ENCODE measurements around the gene PANX1.
A peak's percentile ranks its signal among the peaks of the same experiment; 100 is the strongest.
"Not testable (repeated sequence)": the region's sequence is repeated elsewhere in the genome, so short reads cannot be mapped to it uniquely, and the experiment has no call there.

Gene PANX1

DNA sequence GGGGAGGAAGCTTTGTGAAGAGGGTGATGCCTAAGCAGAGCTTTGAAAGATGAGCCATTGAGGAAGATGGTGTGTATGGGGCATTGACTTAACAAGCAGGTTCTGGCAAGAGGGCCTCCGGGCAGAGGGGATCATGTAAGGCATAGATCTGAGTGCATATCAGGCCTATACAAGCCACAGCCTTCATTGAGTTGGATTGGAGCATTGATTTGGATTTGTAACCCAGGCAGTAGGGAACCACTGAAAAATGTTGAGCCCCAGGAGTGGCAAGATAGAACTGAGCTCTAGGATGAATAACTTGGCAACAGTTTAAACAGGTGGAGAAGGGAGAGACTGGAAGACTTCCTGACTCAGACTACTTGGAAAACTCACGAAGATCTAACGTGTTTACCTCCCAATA lies 21.4 kb downstream of the PANX1 start:
- DNase-seq (ENCODE audit: low read depth in 2 of 2), result no peak

DNA sequence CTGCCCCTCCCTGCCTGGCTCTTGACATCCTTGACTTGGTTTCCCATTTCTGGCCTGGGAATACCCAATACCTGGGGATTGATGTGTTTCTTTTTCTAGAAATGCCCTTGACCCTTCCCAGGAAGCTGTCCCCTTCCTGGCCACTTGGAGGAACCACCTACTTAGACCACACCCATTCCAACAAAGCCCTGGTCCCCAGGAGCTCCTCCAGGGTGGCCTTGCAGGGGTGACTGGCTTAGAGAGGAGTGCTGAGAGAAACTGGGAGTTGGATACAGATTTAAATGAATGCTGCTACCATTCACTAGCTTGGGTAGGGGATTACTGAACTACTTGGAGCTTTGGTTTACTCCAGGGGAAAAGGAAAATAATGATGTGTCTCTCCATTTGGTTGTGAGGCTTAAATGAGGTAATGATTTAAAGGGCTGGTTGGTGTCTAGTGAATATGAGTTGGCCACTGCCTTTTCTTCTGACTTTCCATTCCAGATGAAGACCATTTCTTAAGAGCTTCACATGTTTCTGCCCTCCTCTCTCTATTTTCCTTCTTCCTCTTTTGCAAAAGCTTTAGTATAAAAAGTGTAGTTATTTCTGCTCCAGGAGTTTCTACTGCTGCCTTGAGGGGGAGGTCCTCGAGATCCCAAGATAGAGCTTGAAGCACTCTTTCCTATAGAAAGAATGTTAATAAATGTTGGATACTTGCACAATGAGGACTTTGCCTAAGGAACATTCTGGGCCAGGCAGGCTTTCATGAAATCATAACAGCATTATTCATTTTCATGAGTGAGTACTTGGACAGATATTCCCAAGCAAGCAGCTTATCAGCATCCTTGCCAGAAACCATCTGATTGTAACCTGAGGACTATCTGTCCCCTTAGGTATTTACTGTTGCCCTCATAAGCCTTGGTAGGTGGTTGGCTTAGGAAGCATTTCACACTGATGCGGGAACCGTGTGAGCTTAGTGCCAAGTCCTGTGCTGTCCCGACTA lies 22.4 kb downstream of the PANX1 start:
- no peak for DNase-seq (ENCODE audit: low read depth in 2 of 2)

DNA sequence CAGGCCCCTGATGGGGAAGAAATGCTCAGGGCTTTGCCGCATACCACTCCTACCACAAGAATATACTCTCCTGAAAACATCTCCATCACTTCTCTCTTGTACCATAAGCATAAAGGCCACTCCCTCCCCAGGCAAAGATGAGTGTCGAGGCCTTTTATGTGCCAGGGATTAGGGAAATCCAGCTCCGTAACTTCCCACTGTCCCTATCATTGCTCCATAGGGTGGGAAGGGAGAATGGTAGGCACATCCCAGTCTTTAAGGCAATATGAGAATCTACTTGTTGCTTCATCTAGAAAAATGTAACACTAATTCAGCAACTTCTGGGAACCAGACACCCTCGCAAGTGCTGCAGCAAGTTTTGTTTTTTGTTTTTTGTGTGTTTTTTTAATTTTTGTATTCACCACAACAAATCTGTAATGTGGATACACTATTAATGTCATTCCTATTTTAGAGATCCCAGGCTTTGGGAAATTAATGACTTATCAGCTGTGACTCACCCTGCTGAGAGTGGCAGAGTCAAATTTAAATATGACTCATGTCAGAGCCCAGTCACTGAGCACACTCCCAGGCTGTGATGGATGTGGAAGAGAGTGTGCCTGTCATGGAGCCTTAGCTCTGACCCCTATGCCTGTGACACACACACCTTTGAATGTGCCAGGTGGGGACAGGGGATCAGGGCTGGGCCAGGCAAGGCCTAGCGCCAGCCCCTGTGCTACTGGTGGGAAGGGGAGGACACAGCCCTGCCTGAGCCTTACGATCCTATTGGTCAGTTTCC lies 23.4 kb downstream of the PANX1 start:
- DNase-seq (ENCODE audit: low read depth in 2 of 2), result no peak

DNA sequence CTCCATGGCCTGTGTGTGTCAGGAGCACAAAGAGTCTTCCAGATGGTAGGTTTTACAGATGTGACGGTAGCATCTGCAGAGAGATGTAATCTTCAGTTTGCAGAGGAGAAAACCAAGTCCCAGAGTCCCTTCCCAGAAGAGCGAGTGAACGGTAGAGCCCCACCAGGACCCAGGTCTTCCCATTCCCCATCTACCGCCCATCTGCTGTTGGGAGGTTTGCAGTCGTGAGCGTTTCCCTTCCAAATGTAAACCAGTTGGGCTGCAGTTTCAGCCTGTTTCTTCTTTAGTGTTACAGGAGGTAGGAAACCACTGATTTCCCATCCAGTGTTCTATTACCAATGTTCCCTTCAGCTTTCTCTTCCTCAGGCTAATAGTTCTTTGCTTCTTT lies 24.0 kb downstream of the PANX1 start:
- no peak for DNase-seq (ENCODE audit: low read depth in 2 of 2)

DNA sequence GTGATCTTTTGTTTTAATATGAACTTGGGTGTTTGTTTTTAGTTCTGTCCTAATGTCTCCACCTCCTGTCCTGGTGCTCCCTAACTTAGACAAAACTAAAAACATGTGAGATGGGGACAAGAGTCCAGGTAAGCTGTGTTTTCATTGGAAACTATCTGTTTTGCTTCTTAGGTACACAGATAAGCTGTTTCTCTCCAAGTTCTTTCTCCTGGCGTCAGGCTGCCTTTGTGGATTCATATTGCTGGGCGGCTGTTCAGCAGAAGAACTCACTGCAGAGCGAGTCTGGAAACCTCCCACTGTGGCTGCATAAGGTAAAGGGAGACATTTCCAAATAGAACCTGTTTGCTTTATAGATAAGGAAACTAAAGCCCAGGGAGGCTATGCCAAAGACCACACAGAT lies 24.7 kb downstream of the PANX1 start:
- DNase-seq (ENCODE audit: low read depth in 2 of 2), result no peak

DNA sequence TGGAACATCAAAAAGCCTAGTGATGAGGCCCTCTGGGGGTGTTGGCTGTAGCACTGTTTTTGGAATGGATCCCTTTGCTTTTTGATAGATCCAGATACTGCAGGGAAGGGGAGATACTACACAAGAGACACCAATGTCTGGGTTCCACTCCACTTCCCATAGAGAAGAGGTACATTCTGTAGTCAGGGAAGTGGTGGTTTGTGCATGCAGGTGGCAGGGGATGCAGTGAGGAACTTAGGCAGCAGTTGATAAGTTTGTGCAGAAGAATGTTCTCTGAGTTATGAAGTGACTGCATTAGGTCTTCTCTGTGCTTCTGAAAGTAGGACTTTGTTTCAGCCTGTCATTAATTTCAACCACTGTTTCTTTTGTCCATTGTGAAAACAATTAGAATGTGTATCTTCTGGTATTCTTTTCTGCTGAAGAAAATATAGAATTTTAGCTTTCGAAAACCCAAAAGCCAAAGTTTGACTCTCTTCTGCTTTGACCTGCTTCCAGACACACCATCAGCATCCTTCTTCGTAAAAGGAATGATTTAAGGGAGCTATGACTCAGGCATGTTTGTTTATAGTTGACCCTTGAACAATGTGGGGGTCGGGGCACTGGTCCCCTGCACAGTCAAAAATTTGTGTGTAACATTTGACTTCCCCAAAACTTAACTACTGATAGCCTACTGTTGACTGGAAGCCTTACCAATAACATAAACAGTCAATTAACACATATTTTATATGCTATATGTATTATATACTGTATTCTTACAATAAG lies 25.6 kb downstream of the PANX1 start:
- no peak for DNase-seq (ENCODE audit: low read depth in 2 of 2)

DNA sequence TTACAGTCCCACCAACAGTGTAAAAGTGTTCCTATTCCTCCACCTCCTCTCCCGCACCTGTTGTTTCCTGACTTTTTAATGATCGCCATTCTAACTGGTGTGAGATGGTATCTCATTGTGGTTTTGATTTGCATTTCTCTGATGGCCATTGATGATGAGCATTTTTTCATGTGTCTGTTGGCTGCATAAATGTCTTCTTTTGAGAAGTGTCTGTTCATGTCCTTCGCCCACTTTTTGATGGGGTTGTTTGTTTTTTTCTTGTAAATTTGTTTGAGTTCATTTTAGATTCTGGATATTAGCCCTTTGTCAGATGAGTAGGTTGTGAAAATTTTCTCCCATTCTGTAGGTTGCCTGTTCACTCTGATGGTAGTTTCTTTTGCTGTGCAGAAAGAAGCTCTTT lies 28.7 kb downstream of the PANX1 start:
- not testable (repeated sequence) for DNase-seq (ENCODE audit: low read depth in 2 of 2)

DNA sequence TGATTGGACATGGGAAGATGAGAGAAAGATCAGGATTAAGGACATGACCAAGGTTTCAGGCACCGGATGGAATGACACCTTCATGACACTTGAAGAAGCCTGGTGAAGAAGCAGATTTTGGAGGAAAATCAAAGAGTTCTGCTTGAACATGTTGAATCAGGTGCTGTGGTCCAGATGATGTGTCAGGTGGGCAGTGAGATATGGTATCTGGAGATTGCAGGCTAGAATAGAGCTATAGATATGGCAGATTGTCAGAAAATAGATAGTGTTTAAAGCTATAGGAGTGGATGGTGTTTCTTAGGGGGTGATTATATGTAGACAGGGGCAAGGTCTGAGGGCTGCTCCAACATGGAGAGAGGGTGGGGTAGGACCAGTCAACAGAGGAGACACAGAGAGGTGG lies 40.2 kb downstream of the PANX1 start:
- no peak for DNase-seq (ENCODE audit: low read depth in 2 of 2)

DNA sequence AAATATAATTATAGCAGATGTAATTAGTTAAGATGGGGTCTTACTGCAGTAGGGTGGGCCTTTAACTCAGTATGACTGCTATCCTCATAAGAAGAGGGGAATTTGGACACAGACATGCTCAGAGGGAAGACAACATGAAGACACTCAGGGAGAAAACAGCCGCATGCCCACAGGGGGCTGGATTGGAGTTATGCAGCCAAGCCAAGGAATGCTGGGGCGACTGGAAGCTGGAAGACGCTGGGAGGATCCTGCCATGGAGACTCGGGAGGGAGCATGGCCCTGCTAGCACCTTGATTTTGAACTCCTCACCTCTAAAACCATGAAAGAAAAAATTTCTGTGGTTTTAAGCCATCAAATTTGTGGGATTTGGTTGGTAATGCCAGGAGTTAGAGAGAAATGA lies 40.9 kb downstream of the PANX1 start:
- DNase-seq (ENCODE audit: low read depth in 2 of 2), result no peak

DNA sequence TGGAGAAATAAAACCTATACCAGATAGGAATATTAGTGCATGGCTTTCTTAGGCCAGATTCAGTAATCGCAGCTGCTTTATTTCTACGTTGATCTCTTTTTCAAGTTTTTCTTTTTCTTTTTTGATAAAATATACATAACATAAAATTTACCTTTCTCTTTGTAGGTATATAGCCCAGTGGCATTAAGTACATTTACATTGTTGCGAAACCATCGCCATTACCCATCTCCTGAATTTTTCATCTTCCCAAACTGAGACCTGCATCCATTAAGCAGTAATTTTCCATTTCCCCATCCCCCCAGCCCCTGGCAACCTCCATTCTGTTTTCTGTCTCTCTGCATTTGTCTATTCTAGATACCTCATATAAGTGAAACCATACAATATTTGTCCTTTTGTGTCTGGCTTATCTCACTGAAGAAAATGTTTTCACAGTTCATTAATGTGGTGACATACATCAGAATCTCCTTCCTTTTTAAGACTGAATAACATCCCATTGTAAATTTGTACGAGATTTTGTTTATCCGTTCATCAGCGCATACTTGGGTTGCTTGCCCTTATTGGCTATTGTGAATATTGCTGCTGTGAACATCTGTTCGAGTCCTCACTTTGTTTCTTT lies 41.4 kb downstream of the PANX1 start:
- DNase-seq (ENCODE audit: low read depth in 2 of 2), result no peak

DNA sequence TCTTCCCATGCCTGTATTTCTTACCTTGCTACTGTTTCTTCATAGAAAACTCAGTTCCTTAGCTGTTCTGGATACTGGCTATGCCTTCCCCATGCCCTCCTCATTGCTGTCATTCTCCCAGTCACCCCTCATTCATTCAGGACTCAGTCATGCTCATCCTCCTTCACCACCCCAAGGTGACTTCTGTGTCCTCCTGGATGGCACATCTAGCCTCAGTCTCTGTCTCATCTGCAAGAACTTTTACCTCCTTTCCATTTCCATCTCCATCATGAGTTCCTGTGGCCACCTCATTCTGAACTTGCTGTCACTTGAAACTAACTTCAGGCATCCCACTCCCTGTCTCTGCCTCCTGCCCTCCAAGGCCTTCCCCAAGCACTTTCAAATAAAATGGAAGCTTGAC lies 42.3 kb downstream of the PANX1 start:
- no peak for DNase-seq (ENCODE audit: low read depth in 2 of 2)

DNA sequence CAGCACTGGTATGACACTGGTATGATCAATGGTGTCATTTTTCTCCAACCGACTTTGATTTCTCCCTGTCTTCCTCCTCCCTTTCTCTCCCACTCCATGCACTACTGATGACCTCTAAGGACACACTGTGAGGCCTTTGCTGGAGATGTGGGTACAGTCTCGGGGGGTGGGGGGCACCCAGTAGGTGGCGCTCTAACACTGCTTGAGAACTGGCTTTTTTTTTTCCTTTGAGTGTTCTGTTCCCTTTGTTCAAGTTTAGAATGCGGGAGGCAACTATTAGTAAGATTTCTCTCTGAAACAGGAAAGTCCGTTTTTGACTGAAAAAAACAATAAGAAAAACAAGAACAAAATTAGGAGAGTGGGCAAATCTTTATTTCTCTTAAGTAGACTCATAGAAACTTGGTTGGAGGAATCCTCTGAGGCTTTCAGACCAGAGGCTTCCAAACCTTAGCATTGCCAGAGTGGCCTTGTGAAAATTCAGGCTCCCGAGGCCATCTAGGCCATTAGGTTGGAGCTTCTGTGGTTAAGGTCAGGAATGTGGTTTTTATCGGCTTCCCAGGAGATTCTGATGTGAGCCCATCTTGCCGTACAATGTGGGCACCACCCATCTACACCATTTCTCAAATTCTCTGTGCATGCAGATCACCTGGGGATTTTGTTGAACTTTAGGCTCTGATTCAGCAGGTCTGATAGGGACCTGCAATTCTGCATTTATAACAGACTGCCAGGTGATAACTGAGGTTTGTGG lies 43.2 kb downstream of the PANX1 start:
- DNase-seq (ENCODE audit: low read depth in 2 of 2), result peak; percentile 23 to 30

DNA sequence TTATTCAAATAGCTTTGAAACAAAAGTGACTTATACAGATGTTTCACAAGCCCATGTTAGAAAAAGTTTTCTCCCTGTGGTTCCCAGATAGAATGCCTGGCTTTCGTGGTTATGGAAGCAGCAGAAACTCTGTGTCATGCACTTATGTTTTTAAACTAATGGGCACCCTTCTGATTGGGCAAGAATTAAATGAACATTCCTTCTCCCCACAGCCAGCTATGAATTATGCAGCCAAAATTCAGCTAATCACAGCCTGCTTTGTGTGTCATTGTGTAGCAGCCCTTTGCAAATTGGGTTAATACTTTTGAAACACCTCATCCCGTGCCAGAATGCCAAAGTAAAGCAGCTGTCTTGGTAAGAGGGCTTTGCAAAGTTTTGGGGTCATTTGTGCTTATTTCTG lies 46.9 kb downstream of the PANX1 start:
- no peak for DNase-seq (ENCODE audit: low read depth in 2 of 2)

DNA sequence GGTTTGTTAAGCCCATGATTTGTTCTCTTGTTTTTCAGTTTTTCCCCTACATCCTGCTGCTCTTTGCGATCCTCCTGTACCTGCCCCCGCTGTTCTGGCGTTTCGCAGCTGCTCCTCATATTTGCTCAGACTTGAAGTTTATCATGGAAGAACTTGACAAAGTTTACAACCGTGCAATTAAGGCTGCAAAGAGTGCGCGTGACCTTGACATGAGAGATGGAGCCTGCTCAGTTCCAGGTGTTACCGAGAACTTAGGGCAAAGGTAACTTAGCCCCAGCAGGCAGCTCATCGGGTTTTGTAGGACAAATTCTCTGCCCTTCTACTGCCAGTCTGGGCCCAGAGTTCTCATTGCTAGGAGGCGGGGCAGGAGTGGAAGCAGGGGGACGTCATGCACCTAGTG lies 49.7 kb downstream of the PANX1 start:
- DNase-seq (ENCODE audit: low read depth in 2 of 2), result no peak

DNA sequence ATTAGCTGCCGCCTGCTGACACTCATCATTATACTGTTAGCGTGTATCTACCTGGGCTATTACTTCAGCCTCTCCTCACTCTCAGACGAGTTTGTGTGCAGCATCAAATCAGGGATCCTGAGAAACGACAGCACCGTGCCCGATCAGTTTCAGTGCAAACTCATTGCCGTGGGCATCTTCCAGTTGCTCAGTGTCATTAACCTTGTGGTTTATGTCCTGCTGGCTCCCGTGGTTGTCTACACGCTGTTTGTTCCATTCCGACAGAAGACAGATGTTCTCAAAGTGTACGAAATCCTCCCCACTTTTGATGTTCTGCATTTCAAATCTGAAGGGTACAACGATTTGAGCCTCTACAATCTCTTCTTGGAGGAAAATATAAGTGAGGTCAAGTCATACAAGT lies 51.1 kb downstream of the PANX1 start:
- no peak for DNase-seq (ENCODE audit: low read depth in 2 of 2)

DNA sequence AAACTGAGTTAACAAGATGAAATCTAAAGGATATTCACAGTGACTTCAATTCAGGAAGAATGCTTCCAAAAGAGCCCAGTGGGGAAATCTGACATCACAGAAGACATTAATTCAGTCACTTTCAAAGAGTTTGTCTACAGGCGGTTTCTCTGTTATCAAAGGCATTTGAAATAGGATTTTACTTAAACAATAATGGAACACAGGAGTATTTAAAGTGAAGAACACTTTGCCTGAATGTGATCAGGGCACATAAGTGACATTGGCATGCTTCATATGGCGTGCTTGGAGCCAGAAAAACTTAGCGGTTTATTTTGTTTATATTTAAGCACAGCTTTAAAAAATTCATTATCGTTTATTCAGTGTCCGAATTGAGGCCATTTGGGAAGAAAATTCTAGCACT lies 52.9 kb downstream of the PANX1 start:
- no peak for DNase-seq (ENCODE audit: low read depth in 2 of 2)

DNA sequence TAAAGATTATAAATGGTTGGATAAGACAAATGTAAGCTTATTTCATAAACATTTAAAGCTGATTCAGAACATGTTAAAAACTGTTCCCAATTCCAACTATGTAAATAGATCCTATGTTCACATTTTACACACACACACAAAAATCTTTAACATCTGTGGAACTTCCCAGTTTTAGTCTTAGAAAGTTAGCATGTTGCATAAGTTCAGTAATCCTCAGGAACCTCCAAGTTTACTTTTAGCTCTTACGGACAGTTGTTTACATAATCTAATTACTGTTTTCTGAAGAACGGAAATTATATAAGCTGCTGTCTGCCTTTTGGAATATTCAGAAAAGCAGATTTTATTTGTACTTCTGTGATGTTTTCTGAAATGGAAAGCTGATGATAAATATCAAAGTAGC lies 53.3 kb downstream of the PANX1 start:
- no peak for DNase-seq (ENCODE audit: low read depth in 2 of 2)

DNA sequence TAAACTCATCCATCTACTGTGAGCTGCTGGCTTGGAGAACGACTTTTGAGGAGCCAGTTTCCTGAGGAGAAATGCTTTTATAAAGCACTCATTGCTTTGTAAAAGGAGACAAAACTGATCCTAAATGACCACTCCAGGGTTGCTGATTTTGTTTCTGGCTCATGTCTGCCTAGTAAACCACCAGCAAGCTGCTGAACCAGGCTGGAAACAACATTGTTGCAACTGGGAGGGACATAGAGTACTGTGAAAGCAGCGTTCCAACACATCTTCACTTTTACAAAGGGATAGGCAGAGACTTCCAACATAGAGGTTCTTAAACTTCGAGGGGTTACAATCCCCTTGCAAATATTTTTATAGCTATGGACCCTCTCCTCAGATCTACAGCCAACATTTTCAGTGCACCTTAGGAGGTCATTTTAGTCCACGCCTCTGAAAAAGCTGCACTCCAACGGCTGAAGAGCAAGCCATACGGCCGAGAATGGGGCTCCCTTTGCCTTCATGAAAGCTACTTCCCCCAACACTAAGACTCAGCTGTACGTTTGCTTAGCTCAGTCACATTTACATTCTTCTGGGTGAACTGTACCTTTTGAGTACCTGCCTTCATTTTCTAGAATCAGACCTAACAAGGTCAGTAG lies 54.7 kb downstream of the PANX1 start:
- DNase-seq (ENCODE audit: low read depth in 2 of 2), result no peak

DNA sequence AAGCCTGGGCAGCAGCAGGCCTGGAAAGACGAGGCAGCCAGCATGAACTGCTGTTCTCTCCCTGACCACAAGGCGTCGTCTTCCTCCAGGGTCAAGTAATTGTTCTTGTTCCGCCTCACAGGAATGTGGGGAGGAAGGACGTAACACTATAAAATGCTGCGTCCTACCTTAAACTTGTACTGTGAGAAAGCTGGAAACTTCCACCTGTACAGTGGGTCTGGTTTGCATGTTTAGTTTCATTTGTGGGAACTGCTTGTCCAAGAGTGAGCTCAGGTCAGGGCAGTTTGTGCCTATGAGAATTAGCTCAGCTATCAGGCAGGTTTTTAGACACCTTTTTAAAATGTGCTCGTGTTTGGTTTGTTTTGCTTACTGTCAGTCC lies 55.2 kb downstream of the PANX1 start:
- DNase-seq (ENCODE audit: low read depth in 2 of 2), result peak; percentile 2 to 13

DNA sequence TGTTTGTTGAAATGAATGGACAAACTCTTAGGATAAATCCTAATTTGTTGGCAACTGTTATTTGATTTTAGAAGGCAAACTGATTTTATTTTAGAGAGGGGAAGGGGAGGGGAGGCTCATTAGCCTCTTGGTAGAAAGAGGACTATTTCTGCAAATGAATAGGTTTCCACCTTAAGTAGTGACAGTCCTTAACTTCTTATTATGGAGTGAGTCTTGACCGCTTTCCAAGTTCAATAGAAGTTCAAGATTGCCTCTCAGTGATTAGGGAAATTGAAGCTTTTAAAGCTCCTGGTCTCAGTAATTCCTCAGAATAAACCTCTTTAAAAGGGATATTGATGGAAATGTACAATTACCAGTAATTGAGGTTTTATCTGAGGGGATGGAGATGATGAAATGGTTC lies 55.7 kb downstream of the PANX1 start:
- DNase-seq (ENCODE audit: low read depth in 2 of 2), result no peak

DNA sequence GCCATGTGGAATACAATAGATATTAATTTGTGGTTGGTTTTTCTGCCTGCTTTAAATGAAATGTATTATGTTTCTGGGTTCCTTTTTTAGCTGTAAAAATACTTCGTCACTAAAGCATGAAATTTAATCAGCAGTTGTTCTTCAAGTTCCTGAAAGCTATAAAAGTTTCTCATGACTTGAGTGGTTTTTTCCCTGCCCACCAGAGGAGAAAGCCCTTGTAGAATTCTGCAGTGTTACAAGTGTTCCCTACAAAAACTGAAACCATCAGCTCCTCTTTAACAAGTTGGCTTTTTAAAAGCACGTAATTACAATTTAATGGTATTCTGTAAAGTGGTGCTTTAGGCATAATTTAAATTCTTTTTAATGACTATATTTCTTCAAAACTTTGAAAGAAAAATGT lies 56.2 kb downstream of the PANX1 start:
- DNase-seq (ENCODE audit: low read depth in 2 of 2), result no peak
